DOHH2 (cell line): ENCODE data around the gene TSPAN14.

Source experiments
- CTCF ChIP-seq: fragments of 200-600 bp; sonication (generic); IDR thresholded peaks from one replicate; pipeline ENCODE4 v1.5.1; 2014; ENCODE audit warnings: antibody characterized with exemption, mild to moderate bottlenecking, low read depth, low read length; ENCODE audit not compliant: poor library complexity, severe bottlenecking
- EZH2phosphoT487 ChIP-seq: fragments of 200-600 bp; sonication (generic); IDR thresholded peaks from 2 replicates; pipeline ENCODE4 v1.6.1; 2017; ENCODE audit warnings: borderline replicate concordance, mild to moderate bottlenecking, antibody characterized with exemption, low read length, moderate library complexity, mixed read lengths

- TF ChIP-seq CTCF (no peak), EZH2phosphoT487 (no peak)
These were observed 45.6 kb upstream of the TSPAN14 start, which contains the start of gene PRXL2A for GRCh38 chr10:80408242-80409101.
